Stimulated activated CD8-positive, alpha-beta memory T cell treated with anti-CD3 and anti-CD28 coated beads, Interleukin-4, amount 100 ng/mL, for 24 hours (primary cell): Measurements from ENCODE around the gene TPCN1.

Source experiments
- DNase-seq: peaks from one replicate; pipeline ENCODE4 v3.0.0-alpha.2; 2020; ENCODE audit warnings: low read depth

The TPCN1 gene

DNA sequence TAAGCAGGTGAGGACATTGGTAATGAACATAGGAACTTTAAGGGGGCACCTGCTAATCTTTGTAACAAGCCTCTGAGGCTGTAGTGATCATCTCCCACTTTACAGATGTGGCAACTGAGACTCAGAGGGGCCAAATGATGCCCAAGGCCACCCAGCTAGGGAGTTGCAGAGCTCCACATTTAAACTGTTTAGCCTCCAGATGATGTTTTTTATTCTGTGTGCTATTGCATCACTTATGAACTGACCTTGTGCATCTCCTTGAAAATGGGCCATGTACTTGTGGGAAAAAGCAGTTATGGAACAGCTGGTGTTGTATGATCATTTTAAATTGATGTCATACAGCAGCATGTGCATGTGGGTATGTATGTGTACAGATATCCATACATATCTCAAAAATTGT lies 41.4 kb downstream of the TPCN1 start:
- DNase-seq, result no peak

DNA sequence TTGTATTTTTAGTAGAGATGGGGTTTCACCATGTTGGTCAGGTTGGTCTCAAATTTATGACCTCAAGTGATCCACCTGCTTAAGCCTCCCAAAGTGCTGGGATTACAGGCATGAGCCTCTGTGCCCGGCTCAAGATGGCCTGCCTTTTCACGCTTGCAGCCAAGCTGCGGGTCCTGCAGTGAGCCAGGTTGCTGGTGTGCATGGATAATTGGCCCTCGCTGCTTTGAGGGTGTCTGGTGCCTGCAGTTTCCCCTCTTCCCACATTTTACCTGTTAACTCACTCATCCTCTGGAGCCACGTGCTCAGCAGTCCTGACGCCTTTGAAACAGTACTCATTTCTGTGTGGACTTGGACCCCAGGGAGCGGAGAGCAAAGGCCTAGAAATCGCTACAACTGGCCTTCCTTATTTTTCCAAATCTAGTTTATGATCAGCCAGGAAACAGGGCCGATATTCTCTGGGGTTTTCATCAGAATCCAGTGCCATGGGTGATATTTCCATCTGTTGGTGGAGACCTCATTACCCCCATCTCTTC lies 42.2 kb downstream of the TPCN1 start:
- no peak for DNase-seq

DNA sequence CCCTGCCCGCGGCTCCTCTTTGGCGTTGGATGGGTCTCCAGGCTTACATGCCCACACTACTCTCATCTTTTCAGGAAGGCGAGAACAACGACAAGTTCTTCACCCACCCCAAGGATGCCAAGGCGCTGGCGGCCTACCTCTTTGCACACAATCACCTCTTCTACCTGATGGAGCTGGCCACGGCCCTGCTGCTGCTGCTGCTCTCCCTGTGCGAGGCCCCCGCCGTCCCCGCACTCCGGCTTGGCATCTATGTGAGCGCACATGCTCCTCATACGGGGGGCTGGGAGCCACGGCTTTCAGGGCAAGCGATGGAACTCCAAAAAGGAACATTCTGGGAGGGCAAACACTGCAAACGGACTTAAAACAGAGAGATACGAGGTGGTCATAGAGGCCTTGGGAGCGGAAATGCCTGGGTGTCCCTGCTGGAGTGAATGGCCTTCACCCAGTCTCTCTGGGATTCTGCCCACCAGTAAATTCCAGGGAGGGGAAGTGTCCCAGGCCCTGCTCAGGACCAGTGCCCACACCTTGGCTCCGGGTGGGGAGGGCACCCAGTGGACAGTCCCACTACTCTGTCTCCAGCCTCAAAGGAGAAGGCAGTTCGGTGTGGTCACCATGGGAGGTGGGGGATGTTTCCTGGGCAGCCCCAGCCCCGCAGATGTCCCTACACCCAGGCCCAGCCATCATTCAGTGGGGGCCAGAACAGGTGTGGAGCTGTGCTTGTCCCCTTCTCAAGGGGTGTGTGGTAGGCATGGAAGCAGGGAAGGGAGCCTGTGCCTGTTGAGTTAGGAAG lies 45.0 kb downstream of the TPCN1 start:
- DNase-seq, result no peak

DNA sequence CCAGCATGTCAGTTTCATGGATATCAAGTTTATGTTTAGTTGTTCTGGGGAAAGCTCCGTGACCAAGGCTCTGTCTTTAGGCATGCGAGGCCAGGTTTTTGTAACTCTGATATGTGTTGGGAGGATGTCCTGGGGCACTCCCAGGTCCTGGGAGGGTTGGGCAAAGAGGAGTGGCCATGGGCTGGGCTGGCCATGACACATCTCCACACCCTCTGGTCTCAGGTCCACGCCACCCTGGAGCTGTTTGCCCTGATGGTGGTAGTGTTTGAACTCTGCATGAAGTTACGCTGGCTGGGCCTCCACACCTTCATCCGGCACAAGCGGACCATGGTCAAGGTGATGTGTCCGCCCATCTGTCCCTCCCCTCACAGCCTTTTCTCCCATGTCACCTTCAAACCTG lies 46.4 kb downstream of the TPCN1 start:
- no peak for DNase-seq

DNA sequence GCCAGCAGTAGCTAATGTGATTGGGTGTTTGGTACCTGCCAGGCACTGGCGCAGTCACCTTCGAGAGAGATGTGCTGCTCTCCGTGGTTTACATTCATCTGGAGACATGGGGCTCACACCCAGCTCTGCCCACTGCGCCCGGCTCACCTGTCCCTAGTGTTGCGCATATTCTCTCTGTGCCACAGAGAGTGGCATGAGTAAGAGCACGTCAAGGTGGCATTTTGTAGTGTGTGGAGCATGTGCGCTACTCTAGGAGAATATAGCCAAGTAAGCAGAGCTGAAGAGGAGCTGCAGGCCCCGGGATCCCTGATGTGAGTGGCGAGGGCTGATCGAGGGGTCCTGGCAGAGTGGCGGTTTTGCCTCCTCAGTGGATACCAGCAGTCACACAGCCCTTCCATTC lies 46.9 kb downstream of the TPCN1 start:
- no peak for DNase-seq

DNA sequence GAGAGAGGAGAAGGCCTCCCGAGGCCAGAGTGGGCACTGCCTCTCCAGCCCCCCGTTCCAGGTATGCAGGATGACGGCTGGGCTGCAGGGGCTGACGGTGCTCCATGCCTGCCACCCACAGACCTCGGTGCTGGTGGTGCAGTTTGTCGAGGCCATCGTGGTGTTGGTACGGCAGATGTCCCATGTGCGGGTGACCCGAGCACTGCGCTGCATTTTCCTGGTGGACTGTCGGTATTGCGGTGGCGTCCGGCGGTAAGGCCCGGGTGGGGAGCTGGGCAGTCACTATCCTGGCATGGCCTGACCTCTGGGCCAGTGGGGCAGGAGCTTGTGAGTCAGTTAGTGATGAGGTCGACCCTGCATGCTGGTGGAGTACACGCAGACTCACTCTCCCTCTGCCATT lies 47.4 kb downstream of the TPCN1 start:
- no peak for DNase-seq

DNA sequence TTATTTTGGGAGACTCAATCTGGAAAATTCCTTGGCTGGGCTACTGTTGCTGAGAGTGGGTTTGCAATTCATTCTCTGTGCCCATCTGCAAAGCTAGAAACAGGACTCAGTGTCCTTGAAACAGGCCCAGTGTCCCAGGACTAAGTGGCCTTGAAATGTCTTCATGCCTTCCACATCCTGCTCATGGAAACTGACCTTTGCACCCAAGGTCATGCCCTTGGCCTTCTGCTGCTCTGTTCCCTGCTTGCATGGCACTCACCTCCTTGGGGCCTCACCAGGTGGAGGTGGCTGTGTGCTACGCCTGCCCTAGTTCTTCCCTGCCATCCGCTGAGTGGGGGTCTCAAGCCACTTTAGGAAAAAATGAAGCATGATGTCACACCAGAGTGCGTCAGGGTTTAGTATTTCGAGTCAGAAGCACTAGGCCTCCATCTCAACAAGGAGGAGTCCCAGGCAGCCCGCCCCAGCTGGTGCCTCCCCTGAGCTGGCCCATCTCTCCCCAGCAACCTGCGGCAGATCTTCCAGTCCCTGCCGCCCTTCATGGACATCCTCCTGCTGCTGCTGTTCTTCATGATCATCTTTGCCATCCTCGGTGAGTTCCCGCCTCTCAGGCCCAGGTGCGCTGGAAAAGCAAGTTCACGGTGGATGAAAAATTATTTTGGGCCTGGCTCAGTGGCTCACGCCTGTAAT lies 48.1 kb downstream of the TPCN1 start:
- DNase-seq, result no peak

DNA sequence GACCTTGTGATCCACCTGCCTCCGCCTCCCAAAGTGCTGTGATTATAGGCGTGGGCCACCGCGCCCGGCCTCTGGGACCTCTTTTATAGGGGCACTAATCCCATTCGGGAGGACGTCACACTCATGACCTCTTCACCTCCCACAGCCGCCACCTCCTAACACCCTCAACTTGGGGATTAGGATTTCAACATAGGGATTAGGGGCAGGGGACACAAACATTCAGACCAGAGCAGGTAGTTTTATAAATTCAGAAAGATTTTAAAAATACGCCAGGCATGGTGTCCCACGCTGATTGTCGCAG lies 49.4 kb downstream of the TPCN1 start:
- no peak for DNase-seq

DNA sequence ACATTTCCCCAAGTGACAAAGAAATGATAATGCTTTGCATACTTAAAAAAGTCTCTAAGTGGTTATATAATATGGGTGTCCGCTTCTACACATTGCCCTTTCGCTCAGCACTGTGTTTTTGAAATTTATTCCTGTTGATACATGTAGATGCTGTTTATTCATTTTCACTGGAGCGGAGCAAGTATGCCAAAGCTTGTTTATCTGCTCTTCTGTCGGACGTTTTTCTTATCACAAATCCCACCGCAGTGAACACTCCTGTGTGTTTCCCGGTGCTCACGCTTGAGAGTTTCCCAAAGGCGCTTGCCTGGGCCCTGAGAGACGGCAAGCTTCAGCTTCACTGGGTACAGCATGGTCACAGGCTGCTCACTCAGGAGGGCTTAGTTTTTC lies 50.2 kb downstream of the TPCN1 start:
- no peak for DNase-seq

DNA sequence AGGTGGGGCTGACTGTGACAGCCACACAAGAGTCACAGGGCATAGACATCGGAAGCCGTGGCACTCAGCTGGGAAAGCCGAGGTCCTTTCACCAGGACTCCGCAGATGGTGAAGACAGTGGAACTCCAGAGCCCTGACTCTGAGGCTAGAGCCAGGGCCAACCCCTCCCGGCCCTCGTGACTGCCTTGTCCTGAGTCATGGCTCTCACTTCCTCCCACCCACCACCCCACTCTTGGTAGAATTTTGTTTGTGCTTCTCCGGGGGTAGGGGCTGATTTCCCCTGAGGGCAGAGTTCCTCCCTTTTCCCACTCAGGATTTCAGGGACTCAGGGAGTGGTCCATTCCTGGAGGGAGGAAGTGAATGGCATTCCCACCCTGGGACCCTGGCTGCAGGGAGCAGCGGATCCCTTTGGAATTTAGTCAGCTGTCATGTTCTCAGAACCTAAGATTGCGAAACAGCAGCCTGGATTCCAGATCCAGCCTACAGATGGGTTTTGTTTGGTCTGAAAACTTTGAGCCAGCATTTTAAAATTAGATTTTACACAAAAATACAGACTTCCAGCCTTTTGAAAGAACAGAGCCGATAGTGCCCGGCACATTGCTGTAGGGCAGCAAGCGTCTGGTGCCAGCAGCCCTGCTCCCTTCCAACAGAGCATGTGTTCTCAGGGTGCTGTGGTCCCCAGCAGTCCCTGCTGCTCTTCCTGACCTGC lies 50.7 kb downstream of the TPCN1 start:
- no peak for DNase-seq

DNA sequence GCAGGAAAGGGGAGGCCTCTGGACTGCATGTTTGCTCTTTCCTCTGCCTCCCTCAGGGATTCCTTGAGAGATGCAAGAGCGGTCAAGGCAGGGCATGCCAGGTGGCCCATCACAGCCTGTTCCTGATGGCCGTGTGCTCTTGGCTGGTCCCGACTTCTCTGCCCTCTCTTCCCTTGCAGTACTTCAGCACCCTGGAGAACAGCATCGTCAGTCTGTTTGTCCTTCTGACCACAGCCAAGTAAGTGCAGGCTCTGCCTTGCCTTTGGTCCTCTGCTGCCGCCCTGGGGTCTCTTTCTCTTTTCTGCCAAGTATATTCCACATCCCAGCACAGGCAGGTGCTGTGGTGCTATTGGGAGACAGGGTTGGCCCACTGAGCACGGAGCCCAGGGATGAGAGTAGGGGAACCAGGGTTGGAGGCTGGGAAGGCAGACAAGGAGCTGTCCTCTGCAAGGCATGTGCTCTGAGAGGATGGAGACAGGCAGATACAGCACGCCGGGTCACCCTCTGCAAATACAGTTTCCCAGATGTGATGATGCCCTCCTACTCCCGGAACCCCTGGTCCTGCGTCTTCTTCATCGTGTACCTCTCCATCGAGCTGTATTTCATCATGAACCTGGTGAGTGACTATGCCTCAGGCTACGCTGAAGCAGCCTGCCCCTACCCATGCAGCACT lies 51.9 kb downstream of the TPCN1 start:
- DNase-seq, result no peak

DNA sequence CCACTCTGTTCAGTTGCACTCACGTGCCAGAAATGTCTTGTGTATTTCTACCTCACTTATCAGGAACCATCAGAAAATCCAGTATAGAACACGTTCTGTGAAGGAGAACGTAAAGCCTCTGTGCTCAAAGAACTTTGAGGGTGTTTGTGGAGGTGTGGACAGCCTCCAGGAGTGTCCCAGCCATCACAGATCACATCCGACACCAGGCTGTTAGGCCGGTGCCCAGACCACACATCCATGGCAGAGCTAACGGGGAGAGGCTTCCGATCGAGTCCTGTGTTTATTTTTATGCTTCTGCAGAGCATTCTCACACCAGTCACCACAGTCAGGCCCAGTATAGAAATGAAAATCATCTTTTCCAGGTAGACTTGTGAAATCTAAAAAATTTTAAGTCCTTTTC lies 53.6 kb downstream of the TPCN1 start:
- DNase-seq, result no peak

DNA sequence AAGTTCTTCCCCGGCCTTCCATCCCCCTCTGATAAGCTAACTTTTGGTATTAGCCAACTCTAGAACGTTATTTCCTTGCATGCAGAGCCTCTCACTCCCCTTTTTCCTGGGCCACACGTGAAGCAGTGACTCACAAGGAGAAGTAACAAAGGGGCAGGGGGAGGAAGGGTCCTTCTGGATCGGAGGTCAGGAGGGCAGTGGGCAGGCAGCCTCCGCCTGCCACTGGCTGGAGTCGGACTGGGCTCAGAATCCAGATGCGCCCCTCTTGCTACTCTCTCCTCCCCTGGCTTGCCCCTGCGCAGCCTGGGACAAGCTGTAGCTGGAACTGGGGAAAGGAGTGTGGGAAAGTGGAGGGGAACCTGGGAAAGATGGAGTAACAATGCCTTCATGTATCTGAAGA lies 55.0 kb downstream of the TPCN1 start:
- no peak for DNase-seq

DNA sequence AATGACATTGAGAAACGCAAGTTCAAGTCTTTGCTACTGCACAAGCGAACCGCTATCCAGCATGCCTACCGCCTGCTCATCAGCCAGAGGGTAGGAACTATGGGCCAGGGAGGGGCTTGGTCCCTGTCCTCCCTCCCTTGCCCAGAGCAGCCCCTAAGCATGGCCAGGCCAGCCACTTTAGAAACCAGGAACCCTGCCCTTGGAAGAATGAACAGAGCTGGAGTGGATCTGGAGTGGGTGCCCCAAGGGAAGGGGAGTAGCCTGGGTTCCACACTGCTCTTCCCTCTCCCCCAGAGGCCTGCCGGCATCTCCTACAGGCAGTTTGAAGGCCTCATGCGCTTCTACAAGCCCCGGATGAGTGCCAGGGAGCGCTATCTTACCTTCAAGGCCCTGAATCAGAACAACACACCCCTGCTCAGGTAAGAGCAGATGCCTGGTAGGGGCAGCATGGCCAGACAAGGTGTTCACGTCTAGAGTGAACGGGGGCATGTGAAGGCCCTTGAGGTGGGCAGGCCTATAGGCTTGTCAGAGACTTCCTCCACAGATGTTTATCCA lies 55.8 kb downstream of the TPCN1 start:
- no peak for DNase-seq

DNA sequence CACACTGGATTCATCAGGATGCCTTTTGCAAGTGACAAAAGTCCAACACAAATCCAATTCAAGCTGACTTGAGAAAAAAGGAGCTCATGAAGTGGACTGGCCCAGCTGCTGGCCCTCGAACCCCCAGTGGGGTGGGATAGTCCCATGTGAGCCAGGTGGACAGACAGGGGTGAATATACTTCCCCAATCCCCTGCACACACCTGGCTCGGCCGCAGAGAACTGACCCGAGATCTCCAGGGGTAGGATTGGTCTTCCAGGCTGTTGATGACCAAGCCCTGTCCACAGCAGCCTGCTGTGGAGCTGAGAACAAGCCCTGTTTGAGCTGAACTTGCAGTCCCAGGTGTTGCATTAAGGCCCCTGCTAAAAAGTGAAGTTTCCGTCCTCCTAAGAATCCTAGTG lies 56.2 kb downstream of the TPCN1 start:
- DNase-seq, result no peak

DNA sequence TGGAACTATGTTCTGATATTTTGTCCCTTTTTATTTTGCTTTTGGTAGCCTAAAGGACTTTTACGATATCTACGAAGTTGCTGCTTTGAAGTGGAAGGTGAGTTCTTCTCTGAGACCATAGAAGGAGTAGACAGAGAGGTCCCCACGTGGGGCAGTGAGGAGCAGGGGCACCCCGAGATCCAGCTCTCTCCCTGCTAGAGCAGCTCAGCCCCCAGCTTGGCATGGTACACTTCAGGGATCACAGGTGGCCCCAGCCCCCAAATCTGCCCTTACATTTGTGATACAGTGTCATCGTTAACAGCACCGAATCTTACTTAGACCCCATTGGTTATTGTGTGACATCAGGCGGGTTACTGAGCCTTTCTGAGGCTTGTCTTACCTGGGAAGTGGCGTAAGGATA lies 56.9 kb downstream of the TPCN1 start:
- DNase-seq, result no peak

DNA sequence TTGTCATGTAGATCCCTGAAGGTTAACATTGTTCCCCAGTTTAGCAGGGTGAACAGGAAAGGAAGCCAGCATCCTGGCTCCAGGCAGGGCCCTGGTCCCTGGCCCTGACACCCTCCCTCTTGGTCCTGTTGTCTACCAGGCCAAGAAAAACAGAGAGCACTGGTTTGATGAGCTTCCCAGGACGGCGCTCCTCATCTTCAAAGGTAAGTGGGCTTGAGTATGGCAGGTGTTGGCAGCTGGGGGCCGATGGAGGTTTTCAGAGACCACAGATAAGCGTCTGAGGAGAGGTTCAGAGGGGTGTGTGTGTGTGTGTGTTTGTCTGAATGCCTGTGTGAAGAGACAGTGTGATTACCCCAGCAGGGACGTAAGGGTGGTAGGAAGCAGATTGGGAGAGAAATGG lies 57.4 kb downstream of the TPCN1 start:
- no peak for DNase-seq

DNA sequence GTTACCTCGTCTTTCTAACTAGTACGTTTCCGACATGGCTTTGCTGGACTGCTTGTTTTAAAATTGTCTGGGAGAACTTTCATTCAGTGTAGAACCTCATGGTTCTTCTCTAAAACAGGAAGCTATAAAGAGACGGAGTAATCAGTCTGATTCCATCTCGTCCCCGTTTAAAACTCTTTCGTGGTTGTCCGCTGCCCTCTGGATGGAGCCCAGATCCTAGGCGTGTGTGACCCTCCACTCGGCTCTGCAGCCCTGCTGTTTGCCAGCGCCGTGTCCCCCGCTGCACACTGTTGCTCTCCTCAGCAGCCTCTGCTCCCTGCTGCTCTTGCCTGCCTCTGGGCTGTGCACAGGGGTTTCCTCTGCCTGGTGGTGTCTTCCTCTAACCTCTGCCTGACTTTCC lies 63.5 kb downstream of the TPCN1 start:
- no peak for DNase-seq

DNA sequence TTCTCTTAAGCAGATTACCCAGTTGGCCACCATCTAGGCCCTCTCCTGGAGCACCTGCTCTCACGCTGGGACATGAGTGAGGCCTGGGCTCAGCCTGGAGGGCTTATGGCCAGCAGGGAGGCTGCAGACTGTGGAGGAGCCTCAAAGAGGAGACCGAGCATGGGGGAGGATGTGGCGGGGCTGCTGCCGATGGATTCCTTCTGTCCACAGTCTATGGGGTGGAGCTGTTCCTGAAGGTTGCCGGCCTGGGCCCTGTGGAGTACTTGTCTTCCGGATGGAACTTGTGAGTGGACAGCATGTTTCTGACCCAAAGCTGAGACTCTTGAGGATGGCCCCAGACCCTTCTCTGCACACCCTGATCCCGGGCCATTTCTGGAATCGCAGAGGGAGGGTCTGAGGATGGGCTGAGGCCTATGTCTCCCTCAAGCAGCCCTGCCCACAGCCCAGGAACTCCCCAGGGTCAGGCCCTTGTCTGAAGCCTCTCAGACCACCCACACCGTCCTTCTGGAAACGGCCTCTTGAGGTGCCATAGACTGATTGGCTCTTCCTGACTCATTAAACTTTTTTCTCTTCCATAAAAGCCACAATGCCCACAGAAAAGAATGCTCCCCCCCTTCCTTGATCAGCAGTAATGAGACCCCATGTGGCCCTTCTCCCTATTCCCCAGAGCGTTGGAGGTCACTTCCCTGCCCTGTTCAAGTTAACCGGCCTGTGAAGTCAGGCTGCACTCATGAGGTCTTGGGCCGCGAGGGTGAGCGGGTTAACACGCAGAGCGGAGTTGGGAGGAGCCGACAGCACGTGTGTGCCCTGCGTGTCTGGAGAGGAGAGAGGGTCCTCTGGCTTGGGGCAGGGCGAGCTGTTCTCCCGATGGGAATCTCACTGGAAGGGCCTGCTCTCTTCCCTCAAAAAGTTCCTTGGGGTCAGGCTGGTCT lies 64.7 kb downstream of the TPCN1 start:
- no peak for DNase-seq

DNA sequence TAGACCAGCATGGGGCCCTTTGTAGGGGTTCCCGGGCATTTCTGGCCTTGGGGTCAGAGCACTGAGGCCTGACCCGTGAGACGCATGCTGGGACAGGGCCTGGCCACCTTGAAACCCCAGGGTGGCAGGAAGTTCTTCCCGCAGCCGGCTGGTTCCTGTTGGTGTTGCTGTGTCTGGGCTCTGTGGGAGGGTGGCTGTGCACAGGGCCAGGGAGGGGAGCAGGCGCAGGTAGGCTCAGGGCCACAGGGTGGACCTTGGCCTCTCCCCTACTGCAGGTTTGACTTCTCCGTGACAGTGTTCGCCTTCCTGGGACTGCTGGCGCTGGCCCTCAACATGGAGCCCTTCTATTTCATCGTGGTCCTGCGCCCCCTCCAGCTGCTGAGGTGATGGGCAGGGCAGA lies 65.4 kb downstream of the TPCN1 start:
- DNase-seq, result no peak
